Right lobe of liver (tissue), 4 donors: ENCODE results near the gene KLHL7.

Experiments used
- POLR2A ChIP-seq: fragments of 450-650 bp; IDR thresholded peaks from one replicate; pipeline ENCODE4 v1.6.1; 2017; ENCODE audit warnings: antibody characterized with exemption, mild to moderate bottlenecking
- TF ChIP-seq, protein P1 (sequence below), 4 donors: fragments of 200-600 bp in 3 of 4; fragments of 450-650 bp in 1 of 4; IDR thresholded peaks; one replicate each; pipeline versions ENCODE4 v1.5.1 to v1.8.0; 2016 to 2022; ENCODE audit warnings: antibody characterized with exemption in 4 of 4, mild to moderate bottlenecking in 2 of 4
- donor health status: DM: no; HTN: no; CAD: no.
- donor health status: DM: no; HTN: no; CAD: no.
- donor health status: DM: no; HTN: yes; CAD: no.

DNA sequence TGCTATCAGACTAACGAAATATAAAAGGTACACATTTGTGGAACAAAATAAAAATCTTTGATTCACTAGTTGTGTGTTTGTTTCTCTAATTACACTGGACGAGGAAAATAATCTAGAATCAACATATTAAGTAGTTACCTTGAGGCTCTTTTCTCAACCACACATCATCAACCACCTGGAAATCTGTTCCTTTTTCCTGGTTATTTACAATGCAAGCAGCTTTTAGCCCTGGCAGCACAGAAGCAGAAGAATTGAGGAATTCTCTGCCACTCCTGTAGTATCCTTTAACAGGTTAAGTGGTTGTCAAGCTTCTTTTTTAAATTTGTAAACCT, 100.0 kb downstream of the KLHL7 start:
- TF ChIP-seq, protein P1, sequence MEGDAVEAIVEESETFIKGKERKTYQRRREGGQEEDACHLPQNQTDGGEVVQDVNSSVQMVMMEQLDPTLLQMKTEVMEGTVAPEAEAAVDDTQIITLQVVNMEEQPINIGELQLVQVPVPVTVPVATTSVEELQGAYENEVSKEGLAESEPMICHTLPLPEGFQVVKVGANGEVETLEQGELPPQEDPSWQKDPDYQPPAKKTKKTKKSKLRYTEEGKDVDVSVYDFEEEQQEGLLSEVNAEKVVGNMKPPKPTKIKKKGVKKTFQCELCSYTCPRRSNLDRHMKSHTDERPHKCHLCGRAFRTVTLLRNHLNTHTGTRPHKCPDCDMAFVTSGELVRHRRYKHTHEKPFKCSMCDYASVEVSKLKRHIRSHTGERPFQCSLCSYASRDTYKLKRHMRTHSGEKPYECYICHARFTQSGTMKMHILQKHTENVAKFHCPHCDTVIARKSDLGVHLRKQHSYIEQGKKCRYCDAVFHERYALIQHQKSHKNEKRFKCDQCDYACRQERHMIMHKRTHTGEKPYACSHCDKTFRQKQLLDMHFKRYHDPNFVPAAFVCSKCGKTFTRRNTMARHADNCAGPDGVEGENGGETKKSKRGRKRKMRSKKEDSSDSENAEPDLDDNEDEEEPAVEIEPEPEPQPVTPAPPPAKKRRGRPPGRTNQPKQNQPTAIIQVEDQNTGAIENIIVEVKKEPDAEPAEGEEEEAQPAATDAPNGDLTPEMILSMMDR (IDR thresholded peaks at IDR 0.05): no peak
- TF ChIP-seq POLR2A: no peak
